ENCODE results near the gene ADGRD1.

The ADGRD1 gene

DNA sequence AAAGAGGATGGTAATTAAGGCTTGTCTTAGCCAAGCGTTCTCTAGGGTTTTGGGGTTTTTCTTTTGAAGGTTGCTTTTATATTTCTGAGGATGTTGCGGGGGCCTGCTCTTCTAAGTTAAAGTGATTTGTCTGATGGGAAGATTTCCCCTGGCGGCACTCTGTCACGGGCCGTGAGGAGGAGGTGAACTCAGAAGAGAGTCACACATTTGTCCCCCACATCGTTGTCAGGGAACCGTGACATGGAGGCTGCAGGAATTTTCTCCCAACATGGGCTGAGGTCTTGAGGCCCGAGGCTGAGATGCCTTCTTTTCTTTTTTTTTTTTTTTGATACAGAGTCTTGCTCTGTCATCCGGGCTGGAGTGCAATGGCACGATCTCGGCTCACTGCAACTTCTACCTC, 71.5 kb downstream of the ADGRD1 start:
- DNase-seq (ENCODE audit: low read depth), result no peak

DNA sequence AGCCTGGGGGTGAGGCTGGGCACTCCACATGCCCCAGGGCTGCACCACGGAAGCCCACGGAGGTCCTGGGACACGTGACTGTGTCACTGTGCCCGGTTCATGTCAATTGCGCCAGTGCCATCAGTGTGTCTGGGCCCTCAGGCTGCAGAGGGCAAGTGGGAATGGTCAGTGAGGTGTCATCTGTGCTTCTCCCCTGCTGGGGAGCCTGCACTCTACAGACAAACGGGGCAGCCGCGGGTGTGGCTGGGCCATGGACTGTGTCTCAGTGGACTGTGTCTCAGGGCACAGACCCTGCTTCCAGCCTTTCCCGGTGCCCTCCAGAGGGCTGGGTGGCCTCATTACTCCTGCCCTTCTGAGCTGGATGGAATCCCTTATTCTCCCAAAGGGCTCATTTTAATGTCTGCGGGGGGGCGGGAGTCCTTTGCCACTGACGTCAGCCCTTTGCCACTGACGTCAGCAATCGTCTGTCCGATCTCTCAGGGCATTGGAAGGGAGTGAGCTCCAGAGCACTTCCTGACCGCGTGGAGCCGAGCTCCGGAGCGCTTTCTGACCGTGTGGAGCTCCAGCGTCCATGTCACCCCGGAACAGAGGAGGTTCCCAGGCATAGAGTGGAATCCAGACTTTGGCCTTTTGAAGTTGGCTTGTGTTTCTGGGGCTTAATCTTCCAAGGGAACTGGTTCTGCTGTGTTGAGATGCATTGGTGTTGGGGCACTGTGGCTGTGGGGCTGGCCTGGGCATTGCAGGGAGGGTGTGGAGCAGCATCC, 72.4 kb downstream of the ADGRD1 start:
- no peak for DNase-seq (ENCODE audit: low read depth)

DNA sequence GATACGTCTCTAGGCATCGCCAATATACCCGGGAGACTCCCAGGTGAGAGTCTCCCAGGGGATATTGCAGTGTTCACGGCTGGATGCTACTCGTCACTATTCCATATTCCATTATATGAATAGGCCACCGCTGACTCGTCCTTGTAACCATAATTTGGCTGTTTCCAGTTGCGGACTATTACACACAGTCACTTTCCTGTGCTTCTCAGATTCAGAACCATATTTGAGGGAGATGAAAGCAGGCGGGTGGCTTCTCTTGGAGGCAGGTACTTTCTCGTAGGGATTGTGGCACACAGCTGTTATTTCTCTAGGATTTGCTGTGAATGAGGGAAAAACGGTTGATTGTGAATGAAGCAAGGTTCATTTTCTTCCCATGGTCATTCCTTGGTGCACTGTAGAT, 73.0 kb downstream of the ADGRD1 start:
- no peak for DNase-seq (ENCODE audit: low read depth)

DNA sequence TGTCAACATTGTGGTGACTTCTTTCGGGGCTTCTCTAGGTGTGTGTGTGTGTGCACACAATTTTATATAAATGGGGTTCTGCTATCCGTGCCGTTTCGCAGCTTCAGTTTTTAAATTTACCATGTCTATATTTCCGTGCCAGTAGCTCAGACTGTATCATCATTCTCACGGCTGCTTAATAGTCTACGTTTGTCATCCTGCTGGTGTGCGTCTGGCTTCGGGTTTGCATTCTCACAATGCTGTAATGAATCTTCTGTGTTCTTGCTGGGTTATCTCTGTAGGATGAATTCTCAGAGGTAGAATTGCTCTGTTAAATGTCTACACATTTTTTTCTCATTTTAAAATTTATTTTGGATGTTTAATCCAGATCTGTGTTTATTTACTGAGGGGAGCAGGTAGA, 73.6 kb downstream of the ADGRD1 start:
- no peak for DNase-seq (ENCODE audit: low read depth)

DNA sequence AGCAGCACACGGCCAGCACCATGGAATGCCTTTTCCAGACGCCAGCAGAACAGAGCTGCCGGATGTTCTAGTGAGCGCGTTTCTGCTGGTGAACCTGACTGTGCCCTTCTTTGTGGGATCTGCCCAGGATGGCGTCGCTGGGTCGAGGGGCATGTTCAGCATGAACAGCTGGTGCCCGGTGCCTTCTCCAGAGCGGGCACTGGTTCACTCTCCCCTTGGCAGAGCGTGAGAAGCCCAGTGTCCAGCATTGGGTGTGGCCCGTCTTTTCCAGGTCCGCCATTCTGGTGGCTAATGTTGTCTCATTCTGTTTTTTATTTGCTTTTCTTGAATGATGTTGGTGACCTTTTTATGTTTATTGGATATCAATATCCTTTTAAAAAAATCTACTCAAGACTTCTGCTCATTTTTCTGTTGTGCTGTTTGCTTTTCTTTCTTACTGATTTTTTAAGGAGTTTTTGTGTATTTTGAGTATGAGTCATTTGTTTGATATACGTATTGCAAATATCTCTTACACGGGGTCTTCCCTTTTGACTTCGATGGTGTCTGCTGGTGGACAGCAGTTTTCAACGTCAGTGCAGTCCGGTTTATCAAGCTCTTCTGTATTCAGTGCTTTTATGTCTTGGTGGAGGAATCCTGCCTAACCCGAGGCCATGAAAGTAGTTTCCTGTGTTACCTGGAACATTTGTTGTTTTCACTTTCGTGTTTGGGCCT, 74.3 kb downstream of the ADGRD1 start:
- no peak for DNase-seq (ENCODE audit: low read depth)

DNA sequence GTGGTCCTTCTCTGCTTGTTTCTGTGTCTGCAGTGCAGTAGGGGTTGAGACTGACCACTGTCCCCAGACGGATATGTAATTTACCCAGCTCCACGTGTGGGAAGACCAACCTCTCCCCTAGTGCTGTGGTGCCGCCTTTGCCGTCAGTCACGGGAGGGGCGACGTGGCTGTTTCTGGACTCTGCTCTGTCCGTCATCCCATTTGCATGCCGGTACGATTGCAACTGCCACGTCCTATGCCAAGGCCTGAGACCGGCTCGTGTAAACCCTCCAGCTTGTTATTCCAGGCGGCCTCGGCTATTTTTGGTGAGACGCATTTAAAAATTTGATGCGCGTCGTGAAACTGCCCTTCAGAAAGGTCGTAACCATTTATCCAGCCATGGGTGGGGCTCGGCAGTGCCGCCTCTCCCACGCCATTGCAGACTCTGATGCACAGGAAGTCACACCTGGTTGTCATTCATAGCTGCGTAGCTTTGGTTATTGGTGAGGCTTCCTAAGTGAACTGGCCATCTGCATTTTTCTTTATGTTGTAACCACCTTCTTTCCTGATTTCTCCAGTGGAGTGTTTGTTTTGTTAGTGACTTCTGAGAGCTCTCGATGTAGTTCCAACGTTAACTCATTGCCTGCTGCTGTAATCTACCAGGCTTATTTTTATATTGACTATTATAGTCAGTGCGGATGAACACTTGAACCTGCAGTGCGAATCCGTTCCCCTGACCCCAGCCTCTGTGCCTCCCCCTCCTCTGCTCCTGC, 75.1 kb downstream of the ADGRD1 start:
- DNase-seq (ENCODE audit: low read depth), result no peak

DNA sequence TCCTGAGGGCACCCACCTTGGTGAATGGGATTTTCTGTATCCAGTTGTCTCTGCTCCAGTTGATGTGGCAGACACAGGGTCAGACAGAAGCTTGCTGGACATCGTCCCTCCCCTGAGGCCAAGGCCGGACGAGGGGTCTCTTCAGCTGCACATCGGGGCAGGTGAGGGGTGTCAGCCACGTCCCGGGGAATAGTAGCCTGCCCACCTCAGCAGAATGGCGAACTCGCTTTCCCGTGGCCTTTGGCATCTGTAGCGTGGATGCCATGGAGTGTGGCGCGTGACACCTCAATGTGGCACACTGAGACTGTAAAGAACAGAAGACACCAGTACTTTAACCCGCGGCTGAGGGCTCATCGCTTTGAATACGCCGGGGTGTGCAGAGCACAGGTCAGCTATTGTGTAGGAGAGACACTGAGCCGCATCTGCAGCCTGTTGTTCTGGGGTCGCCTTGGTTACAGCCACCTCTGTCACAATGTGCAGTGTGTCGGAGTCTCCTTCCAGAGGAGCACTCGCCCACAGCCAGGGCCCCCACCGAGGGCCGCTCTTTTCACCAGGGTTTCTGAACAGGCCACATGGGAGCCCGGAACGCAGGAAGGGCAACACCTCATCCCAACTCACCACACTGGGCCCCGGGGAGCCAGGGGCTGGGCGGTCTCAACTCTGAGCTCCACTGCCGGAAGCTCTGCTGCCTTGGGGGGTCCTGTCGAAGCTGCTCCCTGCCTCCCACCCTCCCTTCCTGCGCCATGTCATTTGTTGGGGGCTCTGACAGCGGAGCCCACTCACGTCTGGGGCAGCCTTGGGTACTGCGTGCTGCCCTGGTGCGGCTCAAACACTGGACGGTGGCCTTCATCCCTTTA, 77.0 kb downstream of the ADGRD1 start:
- DNase-seq (ENCODE audit: low read depth), result no peak

DNA sequence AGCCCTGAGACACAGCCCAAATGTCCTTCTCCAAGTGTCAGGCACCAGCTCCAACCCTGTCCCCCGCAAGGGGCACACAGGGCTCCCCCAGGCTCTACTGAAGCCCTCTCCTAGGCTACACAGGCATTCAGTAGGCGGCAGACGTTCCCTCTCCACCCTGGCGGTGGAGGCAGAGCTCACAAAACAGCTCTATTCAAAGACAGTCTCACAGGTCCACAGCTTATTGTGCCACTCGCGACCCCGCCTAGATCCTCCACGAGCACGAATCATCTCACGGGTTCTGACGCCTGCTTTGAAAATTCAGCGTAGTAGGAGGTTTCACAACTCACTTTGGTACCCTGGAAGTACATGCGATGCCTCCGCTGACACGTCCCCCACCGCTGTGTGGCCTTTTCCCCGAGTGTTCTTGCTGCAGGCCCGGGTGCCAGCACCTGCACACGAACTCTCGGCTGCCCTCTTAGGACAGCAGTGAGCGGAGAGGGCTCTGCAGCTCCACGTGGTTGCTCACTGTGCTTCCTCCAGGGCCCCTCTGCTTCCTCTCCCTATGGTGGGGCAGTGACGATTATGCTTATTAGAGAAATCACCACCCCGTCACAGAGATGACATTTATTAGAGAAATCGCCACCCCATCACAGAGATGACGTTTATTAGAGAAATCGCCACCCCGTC, 78.5 kb downstream of the ADGRD1 start:
- no peak for DNase-seq (ENCODE audit: low read depth)

DNA sequence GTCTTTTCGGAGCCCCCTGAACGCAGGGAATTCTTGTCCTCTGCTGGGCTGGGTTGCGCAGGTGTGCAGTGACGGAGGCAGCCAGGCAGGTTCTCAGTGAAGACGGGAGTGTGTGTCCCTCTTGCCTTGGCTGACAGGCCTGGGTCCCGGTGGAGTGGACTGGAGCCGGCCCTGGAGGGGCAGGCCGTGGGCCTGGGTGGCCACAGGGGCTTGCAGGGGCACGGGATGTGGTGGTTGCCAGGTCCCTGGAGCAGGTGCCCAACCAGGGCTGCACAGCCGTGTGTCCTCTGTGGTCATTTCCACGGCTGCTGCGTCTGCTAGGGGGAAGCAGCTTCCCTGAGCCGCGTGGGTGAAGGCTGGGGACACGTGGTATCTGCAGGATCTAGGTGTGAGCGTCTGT, 79.8 kb downstream of the ADGRD1 start:
- DNase-seq (ENCODE audit: low read depth), result no peak

DNA sequence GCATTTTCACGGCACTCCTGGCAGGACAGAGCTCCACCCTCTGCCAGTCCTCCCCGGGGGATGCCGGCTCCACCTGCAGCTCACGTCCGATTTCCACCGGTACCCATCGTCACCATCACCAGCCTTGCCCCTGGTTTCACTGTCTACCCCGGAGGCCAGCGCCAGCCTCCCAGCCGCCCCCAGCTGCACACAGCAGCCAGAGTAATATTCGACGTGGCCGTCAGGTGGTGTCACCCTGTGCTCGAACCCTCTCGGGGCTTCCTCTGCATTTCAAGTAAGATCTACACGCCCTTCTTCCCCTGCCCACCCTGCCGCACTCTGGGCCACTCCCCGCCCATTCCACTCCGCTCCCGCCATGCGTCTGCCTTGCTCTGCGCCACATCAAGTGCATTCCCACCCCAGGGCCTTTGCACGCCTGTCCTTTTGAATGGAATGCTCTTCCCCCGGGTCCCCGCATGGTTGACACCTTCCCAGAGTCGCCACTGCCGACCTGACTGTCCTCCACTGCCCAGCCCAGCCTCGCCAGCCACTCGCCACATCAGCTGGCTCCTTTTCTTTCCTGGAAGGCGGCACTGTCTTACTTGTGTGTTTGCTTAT, 80.3 kb downstream of the ADGRD1 start:
- no peak for DNase-seq (ENCODE audit: low read depth)

DNA sequence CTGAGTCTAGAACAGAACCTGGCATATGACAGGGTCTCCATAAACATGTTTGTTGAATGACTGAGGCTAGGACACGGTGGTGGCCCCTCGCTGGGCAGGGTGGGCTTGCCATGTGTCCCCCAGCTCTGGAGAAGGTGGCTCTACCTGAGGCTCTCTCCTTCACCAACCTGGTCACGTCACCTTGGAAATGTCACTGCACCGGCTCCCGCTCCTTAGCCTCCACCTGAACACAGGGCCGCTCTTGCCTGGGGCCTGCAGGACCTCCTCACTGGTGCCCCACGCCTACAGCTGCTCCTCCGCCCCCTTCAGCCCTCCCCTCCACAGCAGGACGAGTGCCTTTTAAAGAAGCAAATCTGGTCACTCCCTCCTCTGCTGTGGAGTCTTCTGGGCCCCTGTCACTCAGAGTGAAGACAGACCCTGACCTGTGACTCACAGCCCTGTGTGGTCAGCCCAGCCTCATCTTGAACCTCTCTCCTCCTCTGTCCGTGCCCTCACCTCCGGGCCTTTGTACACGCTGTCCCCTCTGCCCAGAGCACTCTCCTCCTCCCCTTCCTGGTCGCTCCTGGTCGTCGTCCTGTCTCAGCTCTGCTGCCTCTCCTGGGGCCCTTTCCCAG, 81.0 kb downstream of the ADGRD1 start:
- no peak for DNase-seq (ENCODE audit: low read depth)

DNA sequence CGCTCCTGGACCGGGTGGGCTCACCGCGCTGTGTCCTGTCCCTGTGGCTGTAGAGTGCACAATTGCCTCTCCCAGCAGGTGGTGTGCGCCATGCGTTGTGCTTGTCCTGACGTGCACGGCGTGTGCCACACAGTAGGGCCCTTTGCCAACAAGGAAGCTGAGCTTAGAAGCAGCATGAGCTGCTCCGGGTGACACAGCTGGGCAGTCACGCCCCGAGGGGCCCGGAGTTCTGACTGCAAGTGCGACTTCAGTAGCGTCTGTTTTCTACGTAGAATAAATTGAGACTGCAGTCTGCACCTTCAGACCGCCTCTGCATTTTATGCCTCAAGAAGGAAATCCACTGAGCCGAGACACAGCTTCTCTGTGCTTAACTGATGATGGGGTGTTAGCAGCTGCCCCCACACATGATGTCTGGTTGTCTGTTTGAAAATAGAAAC, 81.6 kb downstream of the ADGRD1 start:
- no peak for DNase-seq (ENCODE audit: low read depth)

DNA sequence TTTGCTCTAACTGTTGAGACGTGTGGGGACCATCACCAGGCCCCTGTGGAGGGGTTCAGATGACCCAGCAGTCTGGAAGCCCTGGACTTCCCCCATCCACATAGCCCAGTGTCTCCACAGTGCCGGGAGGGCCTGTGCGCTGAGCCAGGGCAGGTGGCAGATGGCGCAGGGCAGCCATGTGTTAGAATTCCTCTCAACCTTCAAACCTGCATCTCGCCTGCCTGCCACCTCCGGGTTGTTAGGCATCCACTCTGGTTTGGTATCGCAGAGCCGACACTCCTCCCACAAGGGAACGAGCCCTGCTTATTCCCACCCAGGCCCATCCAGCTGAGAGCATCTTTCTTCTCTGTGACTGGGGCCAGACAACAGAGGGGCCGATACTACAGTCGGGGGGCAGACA, 84.5 kb downstream of the ADGRD1 start:
- DNase-seq (ENCODE audit: low read depth), result no peak

DNA sequence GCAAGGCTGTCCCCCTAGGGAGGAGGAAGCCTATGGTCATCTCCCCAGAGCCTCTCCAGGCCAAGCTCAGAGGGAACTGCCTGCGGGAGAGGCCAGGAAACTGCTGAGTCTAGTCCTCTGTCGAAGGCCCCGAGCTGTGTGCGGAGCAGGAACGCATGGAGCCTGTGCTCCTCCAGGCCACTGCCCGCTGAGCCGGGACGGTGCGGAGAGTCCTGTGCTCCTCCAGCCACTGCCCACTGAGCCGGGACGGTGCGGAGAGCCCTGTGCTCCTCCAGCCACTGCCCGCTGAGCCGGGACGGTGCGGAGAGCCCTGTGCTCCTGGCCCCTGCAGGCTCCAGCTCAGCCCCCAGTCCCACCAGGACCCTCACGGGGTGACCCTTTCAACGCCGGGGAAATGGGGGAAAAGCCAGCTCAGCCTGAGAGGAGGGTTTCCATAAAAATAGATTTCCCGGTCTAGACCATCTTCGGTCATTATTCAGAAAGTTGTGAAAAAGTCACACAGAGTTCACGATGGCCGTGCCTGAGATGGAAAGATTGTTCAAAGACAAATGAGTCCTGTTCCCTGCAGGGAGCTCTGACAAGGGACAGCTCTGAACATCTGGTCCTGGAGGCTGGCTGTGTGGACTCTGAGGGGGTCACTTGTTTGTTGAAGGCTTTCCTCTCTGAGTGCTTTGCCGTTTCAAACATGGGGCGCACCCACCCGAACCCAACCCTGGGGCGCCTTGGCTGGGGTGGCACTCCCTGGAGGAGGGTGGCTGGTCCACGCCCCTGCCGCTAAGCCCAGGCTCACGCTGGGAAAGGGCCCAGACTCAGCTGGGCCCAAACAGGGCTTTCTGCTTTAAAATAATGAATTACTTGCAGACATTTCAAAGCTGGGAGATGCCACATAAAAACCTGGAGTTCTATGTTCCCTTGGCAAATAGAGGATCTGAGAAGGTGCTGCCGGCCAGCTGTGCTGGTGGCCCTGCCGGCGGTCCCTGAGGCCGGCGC, 85.5 kb downstream of the ADGRD1 start:
- DNase-seq (ENCODE audit: low read depth), result no peak

DNA sequence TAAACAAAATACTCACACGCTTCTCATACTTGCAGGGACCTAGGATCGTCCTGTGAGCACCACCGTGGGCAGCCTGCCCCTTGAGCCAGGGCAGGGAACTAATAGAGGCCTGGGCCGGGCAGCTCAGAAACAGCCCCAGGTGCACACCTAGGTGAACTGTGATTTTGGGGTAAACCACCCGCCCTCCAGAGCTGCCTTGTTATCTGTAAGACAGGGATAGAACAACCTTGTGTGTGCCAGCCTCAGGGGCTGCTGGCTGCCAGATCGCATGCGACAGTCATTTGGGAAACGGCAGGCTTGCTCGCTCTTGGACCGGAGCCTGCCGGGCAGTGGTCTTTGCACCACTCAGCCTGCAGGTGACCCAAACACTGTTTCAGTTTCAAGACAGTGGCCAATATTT, 86.8 kb downstream of the ADGRD1 start:
- no peak for DNase-seq (ENCODE audit: low read depth)

DNA sequence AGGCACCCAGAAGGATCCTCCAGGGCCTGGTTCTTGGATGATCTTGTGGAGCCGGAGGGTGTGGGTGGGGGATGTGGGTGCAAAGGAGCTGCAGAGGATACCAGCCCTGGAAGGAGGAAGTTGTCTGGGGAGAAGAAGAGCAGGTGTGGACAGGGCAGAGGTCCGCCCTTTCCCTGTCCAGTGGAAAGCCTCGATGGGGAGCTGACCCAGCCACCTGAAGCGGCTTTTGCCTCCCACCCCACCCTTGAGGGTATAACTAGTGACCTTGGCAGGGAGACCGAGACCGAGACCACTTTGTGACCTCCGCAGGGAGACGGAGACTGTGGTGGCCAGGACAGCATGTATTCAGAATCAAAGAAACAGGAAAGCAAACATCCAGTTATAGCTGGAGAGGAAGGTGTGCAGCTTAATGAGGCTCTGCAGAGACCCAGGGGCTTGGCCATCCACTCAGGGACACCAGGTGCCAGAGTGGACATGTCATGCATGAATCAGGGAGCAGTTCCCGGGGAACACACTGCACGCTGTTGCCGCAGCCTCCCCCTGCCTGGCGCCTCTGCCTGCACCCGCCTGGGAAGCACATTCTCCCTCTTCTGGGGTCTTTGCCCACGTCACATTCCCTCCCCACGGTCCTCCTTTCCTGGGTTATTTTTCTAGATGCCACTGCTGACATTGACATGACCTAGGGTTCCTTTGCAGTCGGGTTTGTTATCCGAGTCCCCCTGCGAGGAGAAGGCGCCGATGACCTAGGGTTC, 87.7 kb downstream of the ADGRD1 start:
- DNase-seq (ENCODE audit: low read depth), result no peak

DNA sequence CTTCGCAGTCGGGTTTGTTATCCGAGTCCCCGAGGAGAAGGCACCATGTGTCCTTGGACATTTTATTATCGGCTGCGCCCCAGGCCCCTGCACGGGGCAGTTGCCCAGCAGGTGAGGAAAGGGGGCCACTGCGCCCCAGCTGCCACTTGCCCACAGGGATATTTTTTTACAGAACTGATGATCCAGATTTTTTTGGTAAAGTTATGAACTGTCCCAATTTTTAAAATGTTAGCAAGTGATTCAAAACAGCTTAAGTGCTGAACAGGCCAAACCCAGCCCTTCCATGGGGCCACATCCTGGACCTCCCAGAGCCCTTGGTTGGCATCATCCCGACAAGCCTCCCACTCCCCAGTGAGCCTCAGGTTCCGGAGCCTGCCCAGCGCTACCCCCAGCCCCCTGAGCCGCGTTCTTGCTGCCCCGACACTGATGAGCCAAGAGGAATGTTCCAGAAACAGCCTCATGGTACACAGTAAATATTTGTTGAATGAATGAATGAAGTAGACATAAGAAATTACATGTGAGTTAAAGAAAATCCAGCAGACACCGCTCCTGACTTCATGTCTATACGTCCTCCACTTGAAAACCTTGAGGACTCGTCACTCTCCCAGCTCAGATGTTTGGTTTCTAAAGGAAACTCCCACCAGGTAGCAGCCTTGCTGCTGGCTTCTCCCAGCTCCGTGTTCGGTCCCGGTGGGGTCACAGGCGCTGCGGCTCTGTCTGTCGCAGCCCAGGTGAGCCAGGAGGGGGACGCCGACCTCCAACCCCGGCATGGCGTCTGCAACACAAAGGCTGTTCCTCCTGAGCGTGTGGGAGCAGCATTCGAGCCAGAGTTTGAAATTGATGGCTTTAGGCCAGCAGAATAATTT, 88.5 kb downstream of the ADGRD1 start:
- DNase-seq (ENCODE audit: low read depth), result no peak

DNA sequence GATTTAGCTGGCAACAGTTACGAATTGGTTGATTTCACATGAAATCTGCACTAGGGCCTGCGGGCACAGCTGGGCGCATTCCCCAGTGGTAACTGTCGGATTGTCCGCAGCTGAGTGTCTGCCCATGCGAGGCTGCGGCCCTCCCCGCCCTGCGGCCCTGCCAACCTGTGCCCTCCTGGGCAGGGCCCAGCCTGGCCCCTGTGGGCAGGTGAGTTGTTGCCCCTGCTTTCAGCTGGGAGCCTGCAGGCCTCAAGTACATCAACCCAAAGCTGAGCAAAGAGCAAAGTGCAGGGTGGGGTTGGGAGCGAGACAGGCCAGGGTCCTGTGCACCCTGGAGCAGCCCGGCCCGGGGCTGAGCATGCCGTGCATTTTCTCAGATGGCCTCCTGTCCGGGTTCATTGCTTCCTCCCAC, 89.1 kb downstream of the ADGRD1 start:
- DNase-seq (ENCODE audit: low read depth), result no peak
